T-cell (primary cell): ENCODE data around the gene VAT1L. TPM values are rescaled to one million over a fixed set of nuclear protein-coding genes. Genes with fewer than 3 reads are reported as not detected.

Experiments used
- ATAC-seq, 4 experiments: fragments of 200-7000 bp in 3 of 4; fragments of 150-1000 bp in 1 of 4; cut with Tn5 transposase; replicated peaks in 1 of 4; 1 replicate in 3 of 4; 2 replicates in 1 of 4; pipeline ENCODE4 v1.10.0; 2021; ENCODE audit warnings: moderate library complexity in 3 of 4, mild to moderate bottlenecking in 2 of 4, moderate number of reproducible peaks in 1 of 4
- CTCF ChIA-PET, 2 donors: fragments of 300-600 bp; sonication (Branson Sonifier 250); formaldehyde crosslinking; loops; one replicate each; lab custom pipeline; 2022; ENCODE audit warnings: antibody characterized with exemption in 2 of 2; lab: Charles Lee
- POLR2A ChIA-PET, 2 donors: fragments of 300-600 bp; sonication (Branson Sonifier 250); formaldehyde crosslinking; loops; one replicate each; lab custom pipeline; 2022; ENCODE audit warnings: antibody characterized with exemption in 2 of 2; lab: Charles Lee
- DNase-seq, 35 experiments: peaks; one replicate each; pipeline versions ENCODE4 v3.0.0 to v3.0.0-alpha.2; 2013 to 2023
- H3K27ac ChIP-seq: one replicate; pipeline ENCODE4 v1.5.1; 2013; ENCODE audit warnings: low read length
- H3K27me3 ChIP-seq, 2 experiments: replicated peaks in 1 of 2; 1 replicate in 1 of 2; 2 replicates in 1 of 2; pipeline versions ENCODE4 v1.6.1 to v1.7.0; 2013; ENCODE audit warnings: low read length in 1 of 2, mixed read lengths in 1 of 2; ENCODE audit not compliant: control insufficient read depth in 2 of 2, insufficient read depth in 2 of 2; ENCODE audit errors: extremely low read depth in 1 of 2
- H3K36me3 ChIP-seq, 2 donors: 1 replicate in 1 of 2; 2 replicates in 1 of 2; pipeline versions ENCODE4 v1.6.1 to v1.7.0; 2013; ENCODE audit warnings: low read length in 1 of 2; ENCODE audit not compliant: control insufficient read depth in 2 of 2, insufficient read depth in 1 of 2; ENCODE audit errors: extremely low read depth in 1 of 2
- H3K4me1 ChIP-seq, 2 experiments: 1 replicate in 1 of 2; 2 replicates in 1 of 2; pipeline versions ENCODE4 v1.6.1 to v1.7.0; 2013; ENCODE audit warnings: low read length in 2 of 2, mixed read lengths in 1 of 2; ENCODE audit not compliant: insufficient read depth in 2 of 2, control insufficient read depth in 1 of 2; ENCODE audit errors: extremely low read depth in 1 of 2
- H3K4me3 ChIP-seq, 2 donors: 1 replicate in 1 of 2; 2 replicates in 1 of 2; pipeline versions ENCODE4 v1.5.1 to v1.7.0; 2013; ENCODE audit warnings: mild to moderate bottlenecking in 2 of 2, low read length in 1 of 2, moderate library complexity in 1 of 2; ENCODE audit not compliant: control insufficient read depth in 1 of 2; ENCODE audit errors: extremely low read depth in 1 of 2
- H3K9me3 ChIP-seq: 2 replicates; pipeline ENCODE4 v1.7.0; 2013
- H3K27ac Mint-ChIP-seq, 2 donors: one replicate each; pipeline ENCODE4 v1.8.0; 2020 to 2021; ENCODE audit warnings: mild to moderate bottlenecking in 2 of 2, mixed read lengths in 2 of 2
- H3K27me3 Mint-ChIP-seq, 2 donors: one replicate each; pipeline ENCODE4 v1.8.0; 2021 to 2022; ENCODE audit warnings: mixed read lengths in 2 of 2
- H3K36me3 Mint-ChIP-seq: one replicate; pipeline ENCODE4 v1.8.0; 2021; ENCODE audit warnings: mixed read lengths
- H3K4me1 Mint-ChIP-seq, 3 donors: one replicate each; pipeline ENCODE4 v1.8.0; 2020 to 2022; ENCODE audit warnings: mixed read lengths in 3 of 3, mild to moderate bottlenecking in 1 of 3
- H3K4me3 Mint-ChIP-seq, 3 donors: one replicate each; pipeline ENCODE4 v1.8.0; 2020 to 2022; ENCODE audit warnings: mild to moderate bottlenecking in 3 of 3, mixed read lengths in 3 of 3, moderate library complexity in 3 of 3
- H3K9me3 Mint-ChIP-seq, 3 donors: one replicate each; pipeline ENCODE4 v1.8.0; 2020 to 2022; ENCODE audit warnings: mixed read lengths in 3 of 3
- WGBS: methylation state at CpG from one replicate; pipeline ENCODE4 v1.1.5; 2013; ENCODE audit warnings: missing lambda C conversion rate; ENCODE audit not compliant: insufficient coverage; 5-methylcytosine and 5-hydroxymethylcytosine counted together
- total RNA-seq, 35 experiments: library from RNA in 6 of 35; stranded (reverse) in 6 of 35; fragments of 120-200 nt in 1 of 35; gene quantifications; one replicate each; pipeline versions ENCODE4 v1.2.1 to v1.2.4 and lab custom pipeline; 2013 to 2026

Gene VAT1L
- total RNA-seq, 5 donors from 2014 or later (not counting 1 experiment from before 2014, with no cell fraction given), result 0.10 to 0.12 TPM; not detected in 3

DNA sequence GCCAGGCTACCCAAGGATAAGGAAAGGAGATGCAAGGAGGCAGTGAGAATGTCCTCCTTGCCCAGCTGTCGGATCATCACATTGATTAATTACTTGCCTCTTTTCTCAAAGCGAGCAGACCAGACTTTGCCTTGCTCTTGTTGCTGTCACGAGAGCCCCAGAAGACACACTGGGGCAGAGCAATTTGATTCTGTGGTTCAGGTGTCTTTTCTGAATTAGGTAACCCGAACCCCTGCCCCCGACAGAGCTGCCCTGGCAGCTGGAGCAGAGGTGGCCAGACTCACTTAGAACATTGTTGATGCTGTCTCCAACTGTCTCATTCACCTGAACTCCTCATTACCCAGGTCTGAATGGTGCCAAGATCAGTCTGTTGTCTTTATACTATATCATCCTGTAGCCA lies 34.3 kb downstream of the VAT1L start:
- DNase-seq (no peak), ATAC-seq (no peak)
- H3K4me1 Mint-ChIP-seq, result no peaks in the 10 kb centered on the region
- Histone ChIP-seq H3K4me3 (no peak overlapping the region), H3K9me3 (no peaks in the 10 kb centered on the region), H3K4me1 (no peaks in the 10 kb centered on the region), H3K36me3 (no peaks in the 10 kb centered on the region), H3K27me3 (peaks cover 0 to 13% of the 10 kb centered on the region in 2 experiments), H3K27ac (no peak overlapping the region)
- H3K27me3 Mint-ChIP-seq, result peaks cover 18 to 21% of the 10 kb centered on the region in 2 donors
- no peaks in the 10 kb centered on the region for H3K9me3 Mint-ChIP-seq
- ChIA-PET POLR2A (no interaction called here), CTCF (no interaction called here)
- no peaks in the 10 kb centered on the region for H3K36me3 Mint-ChIP-seq
- H3K27ac Mint-ChIP-seq, result no peak overlapping the region
- no peak overlapping the region for H3K4me3 Mint-ChIP-seq
- WGBS, result 55% methylated on average over 3 of the region's 5 CpGs

DNA sequence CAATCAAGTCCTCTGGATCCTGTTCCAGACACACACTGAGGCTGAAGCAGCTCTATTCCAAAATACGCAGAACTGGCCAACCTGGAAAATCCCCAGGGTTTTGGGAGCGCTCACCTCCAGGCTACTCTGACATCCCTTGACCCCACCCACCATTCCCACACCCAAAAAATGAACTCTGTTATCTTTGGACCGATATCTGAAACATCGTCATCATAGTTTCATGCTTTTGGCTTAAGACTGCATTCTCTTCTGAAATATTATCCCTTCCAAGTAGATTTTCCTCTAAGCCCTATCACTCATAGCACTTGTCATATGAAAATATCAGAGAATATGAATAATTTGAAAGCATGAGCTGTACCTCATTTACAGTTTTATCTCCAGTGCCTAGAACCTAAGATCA lies 34.7 kb downstream of the VAT1L start:
- ChIA-PET CTCF (no interaction called here), POLR2A (no interaction called here)
- Mint-ChIP-seq H3K27me3 (peaks cover 18 to 21% of the 10 kb centered on the region in 2 donors), H3K27ac (no peak overlapping the region), H3K4me1 (no peaks in the 10 kb centered on the region), H3K4me3 (no peak overlapping the region), H3K9me3 (no peaks in the 10 kb centered on the region), H3K36me3 (no peaks in the 10 kb centered on the region)
- Histone ChIP-seq H3K27ac (no peak overlapping the region), H3K36me3 (no peaks in the 10 kb centered on the region), H3K4me1 (no peaks in the 10 kb centered on the region), H3K4me3 (no peak overlapping the region), H3K9me3 (no peaks in the 10 kb centered on the region), H3K27me3 (peaks cover 0 to 13% of the 10 kb centered on the region in 2 experiments)
- no peak for ATAC-seq
- 93% methylated on average over 4 of the region's 4 CpGs for WGBS
- DNase-seq, result no peak

DNA sequence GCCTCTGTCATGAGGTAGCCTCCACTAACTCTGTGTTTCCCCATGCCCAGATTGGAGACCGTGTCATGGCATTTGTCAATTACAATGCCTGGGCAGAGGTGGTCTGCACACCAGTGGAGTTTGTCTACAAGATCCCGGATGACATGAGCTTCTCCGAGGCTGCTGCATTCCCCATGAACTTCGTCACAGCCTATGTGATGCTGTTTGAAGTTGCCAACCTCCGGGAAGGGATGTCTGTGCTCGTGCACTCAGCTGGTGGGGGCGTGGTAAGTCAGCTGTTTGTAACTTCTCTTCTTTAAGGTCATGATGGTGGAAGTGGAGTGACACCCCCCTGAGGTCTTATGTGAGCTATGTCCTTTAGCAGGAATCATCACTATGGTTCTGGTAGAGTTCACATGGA lies 36.8 kb downstream of the VAT1L start:
- whole genome bisulfite sequencing, result 81% methylated on average over 3 of the region's 7 CpGs
- Mint-ChIP-seq H3K4me3 (no peak overlapping the region), H3K27ac (no peak overlapping the region), H3K36me3 (no peaks in the 10 kb centered on the region), H3K4me1 (no peaks in the 10 kb centered on the region), H3K27me3 (peaks cover 18 to 22% of the 10 kb centered on the region in 2 donors), H3K9me3 (no peaks in the 10 kb centered on the region)
- CTCF ChIA-PET, result interaction anchor here in 1 of 2 donors (0.5 kb wide), 1 partner anchor 946 kb away, joined by 3 read pairs; no protein-coding TSS in a partner anchor
- Histone ChIP-seq H3K4me3 (no peak overlapping the region), H3K9me3 (no peaks in the 10 kb centered on the region), H3K27me3 (peaks cover 0 to 13% of the 10 kb centered on the region in 2 experiments), H3K27ac (no peak overlapping the region), H3K36me3 (no peaks in the 10 kb centered on the region), H3K4me1 (no peaks in the 10 kb centered on the region)
- ATAC-seq (no peak), DNase-seq (no peak)
- POLR2A ChIA-PET, result no interaction called here

DNA sequence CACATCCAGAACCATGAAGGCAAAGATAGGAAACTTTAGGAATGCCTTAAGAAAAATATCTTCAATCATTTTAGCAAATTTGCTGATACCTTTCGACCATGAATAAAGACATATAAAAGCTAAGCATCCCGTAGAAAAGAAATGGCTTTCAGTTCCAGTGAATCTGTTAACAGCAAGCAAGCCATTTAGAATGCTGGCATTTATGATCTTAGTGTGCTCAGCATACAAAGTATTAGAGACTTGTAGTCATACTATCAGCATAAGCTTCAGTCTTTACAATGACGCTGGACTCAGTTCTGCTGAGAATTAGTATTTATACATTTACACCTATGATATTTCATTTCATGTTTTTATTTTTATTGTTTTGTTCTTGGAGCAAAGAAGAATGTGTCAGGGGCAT lies 38.7 kb downstream of the VAT1L start:
- H3K36me3 ChIP-seq, result no peaks in the 10 kb centered on the region
- no peak for DNase-seq
- peaks cover 0 to 13% of the 10 kb centered on the region in 2 experiments for H3K27me3 ChIP-seq
- POLR2A ChIA-PET, result no interaction called here
- Mint-ChIP-seq H3K4me1 (no peaks in the 10 kb centered on the region), H3K27ac (no peak overlapping the region), H3K9me3 (no peaks in the 10 kb centered on the region), H3K36me3 (no peaks in the 10 kb centered on the region), H3K4me3 (no peak overlapping the region), H3K27me3 (peaks cover 10 to 14% of the 10 kb centered on the region in 2 donors)
- CTCF ChIA-PET, result no interaction called here
- H3K9me3 ChIP-seq, result no peaks in the 10 kb centered on the region
- no CpG with 5 or more reads among the region's 3 CpGs for WGBS
- no peak overlapping the region for H3K4me3 ChIP-seq
- no peaks in the 10 kb centered on the region for H3K4me1 ChIP-seq
- ATAC-seq, result no peak
- no peak overlapping the region for H3K27ac ChIP-seq

DNA sequence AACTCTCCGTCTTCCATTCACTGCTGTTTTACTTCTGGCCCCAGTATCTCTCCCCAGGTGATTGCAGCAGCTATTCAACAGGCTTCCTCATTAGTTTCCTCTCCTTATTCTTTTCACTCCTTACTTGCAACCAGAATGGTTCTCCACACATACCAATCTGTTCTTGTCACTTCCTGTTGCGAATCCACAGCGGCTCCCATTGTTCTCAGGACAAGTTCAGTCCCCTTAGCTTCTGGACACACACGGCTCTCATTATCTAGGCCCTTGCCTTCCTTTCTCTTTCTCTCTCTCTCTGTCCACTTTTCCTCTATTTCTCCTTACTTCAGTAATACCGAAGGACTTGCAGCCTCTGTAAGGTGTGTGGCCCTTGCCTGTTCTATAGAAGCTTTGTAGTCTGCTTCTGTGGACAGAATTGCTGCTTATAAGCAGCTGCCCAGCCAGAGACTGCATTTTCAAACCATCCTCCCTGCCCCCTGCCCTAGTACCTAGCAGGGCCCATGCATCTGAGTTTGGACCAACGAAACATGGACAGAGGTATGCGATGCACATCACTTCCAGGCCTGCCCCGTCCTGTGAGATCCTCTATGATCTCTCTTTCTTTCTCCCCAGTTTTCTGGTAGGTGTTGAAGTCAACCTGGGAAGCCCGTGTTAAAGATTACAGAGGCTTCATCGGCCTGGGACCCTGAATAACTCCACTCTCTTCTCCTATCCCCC lies 45.7 kb downstream of the VAT1L start:
- H3K4me3 Mint-ChIP-seq, result no peak overlapping the region
- H3K27me3 ChIP-seq, result peaks cover 0 to 3% of the 10 kb centered on the region in 2 experiments
- H3K27ac Mint-ChIP-seq, result no peak overlapping the region
- WGBS, result 50% methylated on average over 5 of the region's 10 CpGs
- H3K36me3 ChIP-seq, result no peaks in the 10 kb centered on the region
- DNase-seq (no peak), ATAC-seq (no peak)
- H3K4me3 ChIP-seq, result no peak overlapping the region
- no peaks in the 10 kb centered on the region for H3K4me1 ChIP-seq
- H3K4me1 Mint-ChIP-seq, result no peaks in the 10 kb centered on the region
- no peak overlapping the region for H3K27ac ChIP-seq
- H3K36me3 Mint-ChIP-seq, result no peaks in the 10 kb centered on the region
- no peaks in the 10 kb centered on the region for H3K9me3 Mint-ChIP-seq
- no peaks in the 10 kb centered on the region for H3K9me3 ChIP-seq
- H3K27me3 Mint-ChIP-seq, result peaks cover 1 to 14% of the 10 kb centered on the region in 2 donors
- ChIA-PET CTCF (no interaction called here), POLR2A (interaction anchor here in 1 of 2 donors (0.6 kb wide), 1 partner anchor 1065 kb away, joined by 5 read pairs; no protein-coding TSS in a partner anchor)

DNA sequence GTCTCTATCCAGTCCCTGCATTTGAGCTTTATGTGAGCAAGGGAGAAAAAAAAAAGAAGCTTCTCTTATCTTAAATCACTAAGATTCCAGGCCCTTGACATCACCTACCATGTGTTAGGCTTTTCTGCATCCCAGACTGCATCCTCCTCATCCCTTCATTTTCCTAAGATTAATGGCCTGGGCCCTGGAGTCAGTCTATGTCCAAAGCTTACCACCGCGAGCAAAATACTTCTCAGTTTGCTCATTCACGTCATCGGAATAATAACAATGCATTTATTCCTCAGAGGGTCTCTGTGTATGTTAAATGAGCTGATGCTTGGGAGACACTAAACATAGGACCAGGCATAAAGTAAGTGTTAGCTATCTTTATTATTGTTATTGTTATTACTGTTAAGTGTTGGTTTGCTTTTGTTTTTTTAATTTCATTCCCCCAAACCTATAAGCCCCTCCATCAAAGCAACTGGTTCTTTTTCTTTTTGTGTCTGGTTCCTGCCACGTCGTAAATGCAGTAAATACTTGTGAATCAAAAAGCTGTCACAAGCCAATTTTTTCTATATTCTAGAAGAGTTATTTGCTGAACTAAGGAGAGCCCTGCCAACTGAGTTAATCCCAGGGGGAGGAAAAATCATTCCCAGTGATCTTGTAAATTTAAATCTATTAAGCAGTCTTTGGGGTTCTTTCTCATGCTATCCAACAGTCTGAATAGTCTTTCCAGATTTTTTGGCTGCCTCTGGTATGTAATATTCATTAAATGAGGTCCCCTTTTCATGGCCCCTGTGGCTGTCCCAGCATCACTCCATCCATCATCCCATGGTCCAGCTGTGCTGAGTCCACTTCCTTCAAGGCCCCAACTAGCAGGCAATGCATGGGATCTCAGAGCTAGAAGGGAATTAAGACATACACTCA lies 46.5 kb downstream of the VAT1L start:
- Histone ChIP-seq H3K9me3 (no peaks in the 10 kb centered on the region), H3K36me3 (no peaks in the 10 kb centered on the region), H3K4me1 (no peaks in the 10 kb centered on the region), H3K27me3 (peaks cover 0 to 3% of the 10 kb centered on the region in 2 experiments), H3K27ac (no peak overlapping the region), H3K4me3 (no peak overlapping the region)
- no peaks in the 10 kb centered on the region for H3K9me3 Mint-ChIP-seq
- peaks cover 1 to 14% of the 10 kb centered on the region in 2 donors for H3K27me3 Mint-ChIP-seq
- no peaks in the 10 kb centered on the region for H3K36me3 Mint-ChIP-seq
- no peak for ATAC-seq
- no peaks in the 10 kb centered on the region for H3K4me1 Mint-ChIP-seq
- no peak for DNase-seq
- no CpG with 5 or more reads among the region's 6 CpGs for WGBS
- ChIA-PET CTCF (no interaction called here), POLR2A (interaction anchor here in 1 of 2 donors (0.6 kb wide), 1 partner anchor 1064 kb away, joined by 5 read pairs; no protein-coding TSS in a partner anchor)
- no peak overlapping the region for H3K4me3 Mint-ChIP-seq
- H3K27ac Mint-ChIP-seq, result no peak overlapping the region
